ENCODE data around the gene FAM193A.
"Not testable (repeated sequence)": the region's sequence is repeated elsewhere in the genome, so short reads cannot be mapped to it uniquely, and the experiment has no call there.

Gene FAM193A

GRCh38 chr4:2514944-2515343 is 21.5 kb upstream of the FAM193A start:
- not testable (repeated sequence) for DNase-seq (ENCODE audit: low spot score)

GRCh38 chr4:2515830-2516550 is 20.5 kb upstream of the FAM193A start:
- no peak for DNase-seq (ENCODE audit: low spot score)

GRCh38 chr4:2516635-2517034 is 19.8 kb upstream of the FAM193A start:
- no peak for DNase-seq (ENCODE audit: low spot score)

- no peak for DNase-seq (ENCODE audit: low spot score)
These were observed 9.9 kb upstream of the FAM193A start for GRCh38 chr4:2526559-2526958.

GRCh38 chr4:2534904-2535375 is 1.5 kb upstream of the FAM193A start:
- no peak for DNase-seq (ENCODE audit: low spot score)

- DNase-seq (ENCODE audit: low spot score): peak; percentile 33
These were observed 863 bp upstream of the FAM193A start for GRCh38 chr4:2535376-2536192.

GRCh38 chr4:2537011-2537830 is 774 bp downstream of the FAM193A start:
- no peak for DNase-seq (ENCODE audit: low spot score)

GRCh38 chr4:2543580-2544191 is 7.2 kb downstream of the FAM193A start:
- not testable (repeated sequence) for DNase-seq (ENCODE audit: low spot score)

- no peak for DNase-seq (ENCODE audit: low spot score)
These were observed 9.0 kb downstream of the FAM193A start for GRCh38 chr4:2545321-2546013.

- no peak for DNase-seq (ENCODE audit: low spot score)
These were observed 9.9 kb downstream of the FAM193A start for GRCh38 chr4:2546286-2546823.

- not testable (repeated sequence) for DNase-seq (ENCODE audit: low spot score)
These were observed 10.7 kb downstream of the FAM193A start for GRCh38 chr4:2546961-2547691.

- DNase-seq (ENCODE audit: low spot score): no peak
These were observed 14.7 kb downstream of the FAM193A start for GRCh38 chr4:2551118-2551517.

GRCh38 chr4:2552806-2553205 is 16.4 kb downstream of the FAM193A start:
- DNase-seq (ENCODE audit: low spot score): no peak

- no peak for DNase-seq (ENCODE audit: low spot score)
These were observed 21.9 kb downstream of the FAM193A start for GRCh38 chr4:2558301-2558700.

- DNase-seq (ENCODE audit: low spot score): no peak
These were observed 23.7 kb downstream of the FAM193A start for GRCh38 chr4:2560167-2560566.

- DNase-seq (ENCODE audit: low spot score): no peak
These were observed 29.1 kb downstream of the FAM193A start for GRCh38 chr4:2565533-2565932.

GRCh38 chr4:2570036-2570435 is 33.6 kb downstream of the FAM193A start:
- DNase-seq (ENCODE audit: low spot score): no peak

- no peak for DNase-seq (ENCODE audit: low spot score)
These were observed 34.2 kb downstream of the FAM193A start for GRCh38 chr4:2570551-2571222.

- no peak for DNase-seq (ENCODE audit: low spot score)
These were observed 35.6 kb downstream of the FAM193A start for GRCh38 chr4:2572076-2572475.

GRCh38 chr4:2572866-2573265 is 36.4 kb downstream of the FAM193A start:
- DNase-seq (ENCODE audit: low spot score): no peak

Data from HuH-7.5 (cell line).